Tibial artery (tissue), 4 donors: ENCODE results near the gene MCRIP2.

Experiments used
- DNase-seq, 2 donors: peaks; one replicate each; pipeline ENCODE4 v3.0.0-alpha.2; 2019
- H3K27ac ChIP-seq, 2 donors: fragments of 200-600 bp; sonication (generic) in 1 of 2; 1 replicate in 1 of 2; 2 replicates in 1 of 2; pipeline ENCODE4 v1.5.1; 2018 to 2019; ENCODE audit warnings: mild to moderate bottlenecking in 1 of 2
- H3K27me3 ChIP-seq, 2 donors: fragments of 200-600 bp; sonication (generic) in 1 of 2; one replicate each; pipeline versions ENCODE4 v1.5.1 to v1.6.0; 2016 to 2019
- H3K36me3 ChIP-seq, 3 donors: fragments of 200-600 bp; sonication (generic) in 2 of 3; one replicate each; pipeline ENCODE4 v1.5.1; 2016 to 2019; ENCODE audit warnings: mild to moderate bottlenecking in 2 of 3
- H3K4me1 ChIP-seq, 4 donors: fragments of 200-600 bp; sonication (generic) in 2 of 4; 1 replicate in 3 of 4; 2 replicates in 1 of 4; pipeline ENCODE4 v1.5.1; 2016 to 2019
- H3K4me3 ChIP-seq, 2 donors: fragments of 200-600 bp; sonication (generic) in 1 of 2; 1 replicate in 1 of 2; 2 replicates in 1 of 2; pipeline ENCODE4 v1.5.1; 2018 to 2019; ENCODE audit warnings: mild to moderate bottlenecking in 2 of 2
- H3K9me3 ChIP-seq, 3 donors: fragments of 200-600 bp; sonication (generic) in 1 of 3; one replicate each; pipeline ENCODE4 v1.5.1; 2016 to 2019
- intact Hi-C: fragments of 100-400 bp; cut with DNase I; formaldehyde crosslinking; loops from one replicate; pipeline ENCODE4 v1.15.0; 2023; ENCODE audit warnings: low total_unique reads
- TF ChIP-seq, protein P1 (sequence below), 2 experiments: fragments of 200-600 bp in 1 of 2; fragments of 450-650 bp in 1 of 2; IDR thresholded peaks; one replicate each; pipeline ENCODE4 v1.5.1; 2017 to 2019; ENCODE audit warnings: antibody characterized with exemption in 2 of 2, mild to moderate bottlenecking in 1 of 2, moderate library complexity in 1 of 2

MCRIP2 gene

DNA sequence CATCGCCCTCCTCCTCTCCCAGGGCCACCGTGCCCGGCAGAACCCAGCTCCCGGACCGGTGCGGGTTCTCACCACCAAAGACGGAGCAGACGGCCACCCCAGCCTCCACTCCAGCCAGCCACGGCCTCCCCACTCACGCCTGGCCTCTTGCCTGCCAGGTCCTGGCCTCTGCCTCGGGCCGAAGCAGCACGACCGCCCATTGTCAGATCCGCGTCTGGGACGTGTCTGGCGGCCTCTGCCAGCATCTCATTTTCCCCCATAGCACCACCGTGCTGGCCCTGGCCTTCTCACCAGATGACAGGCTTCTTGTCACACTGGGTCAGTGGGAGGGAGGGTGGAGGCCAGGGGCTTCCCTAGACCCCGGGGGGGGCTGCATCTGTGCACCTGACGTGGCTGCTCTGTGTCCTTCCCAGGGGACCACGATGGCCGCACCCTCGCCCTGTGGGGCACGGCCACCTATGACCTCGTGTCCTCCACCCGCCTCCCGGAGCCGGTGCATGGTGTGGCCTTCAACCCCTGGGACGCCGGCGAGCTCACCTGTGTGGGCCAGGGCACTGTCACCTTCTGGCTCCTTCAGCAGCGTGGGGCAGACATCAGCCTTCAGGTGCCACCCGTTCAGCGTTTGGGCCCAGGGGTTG lies 19.7 kb downstream of the MCRIP2 start:
- Histone ChIP-seq H3K4me3 (peak overlapping the region in 1 of 2 donors; percentile 46), H3K9me3 (no peaks in the 10 kb centered on the region), H3K4me1 (peaks cover 0 to 15% (median 13%) of the 10 kb centered on the region in 4 donors), H3K27ac (peak overlapping the region; percentile 18 to 62), H3K27me3 (no peaks in the 10 kb centered on the region), H3K36me3 (peaks cover 0 to 40% (median 5%) of the 10 kb centered on the region in 3 donors)
- TF ChIP-seq, protein P1, sequence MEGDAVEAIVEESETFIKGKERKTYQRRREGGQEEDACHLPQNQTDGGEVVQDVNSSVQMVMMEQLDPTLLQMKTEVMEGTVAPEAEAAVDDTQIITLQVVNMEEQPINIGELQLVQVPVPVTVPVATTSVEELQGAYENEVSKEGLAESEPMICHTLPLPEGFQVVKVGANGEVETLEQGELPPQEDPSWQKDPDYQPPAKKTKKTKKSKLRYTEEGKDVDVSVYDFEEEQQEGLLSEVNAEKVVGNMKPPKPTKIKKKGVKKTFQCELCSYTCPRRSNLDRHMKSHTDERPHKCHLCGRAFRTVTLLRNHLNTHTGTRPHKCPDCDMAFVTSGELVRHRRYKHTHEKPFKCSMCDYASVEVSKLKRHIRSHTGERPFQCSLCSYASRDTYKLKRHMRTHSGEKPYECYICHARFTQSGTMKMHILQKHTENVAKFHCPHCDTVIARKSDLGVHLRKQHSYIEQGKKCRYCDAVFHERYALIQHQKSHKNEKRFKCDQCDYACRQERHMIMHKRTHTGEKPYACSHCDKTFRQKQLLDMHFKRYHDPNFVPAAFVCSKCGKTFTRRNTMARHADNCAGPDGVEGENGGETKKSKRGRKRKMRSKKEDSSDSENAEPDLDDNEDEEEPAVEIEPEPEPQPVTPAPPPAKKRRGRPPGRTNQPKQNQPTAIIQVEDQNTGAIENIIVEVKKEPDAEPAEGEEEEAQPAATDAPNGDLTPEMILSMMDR (IDR thresholded peaks at IDR 0.05): peak in 1 of 2 experiments; percentile 8
- no peak for DNase-seq
- intact Hi-C loops: no loop called here

DNA sequence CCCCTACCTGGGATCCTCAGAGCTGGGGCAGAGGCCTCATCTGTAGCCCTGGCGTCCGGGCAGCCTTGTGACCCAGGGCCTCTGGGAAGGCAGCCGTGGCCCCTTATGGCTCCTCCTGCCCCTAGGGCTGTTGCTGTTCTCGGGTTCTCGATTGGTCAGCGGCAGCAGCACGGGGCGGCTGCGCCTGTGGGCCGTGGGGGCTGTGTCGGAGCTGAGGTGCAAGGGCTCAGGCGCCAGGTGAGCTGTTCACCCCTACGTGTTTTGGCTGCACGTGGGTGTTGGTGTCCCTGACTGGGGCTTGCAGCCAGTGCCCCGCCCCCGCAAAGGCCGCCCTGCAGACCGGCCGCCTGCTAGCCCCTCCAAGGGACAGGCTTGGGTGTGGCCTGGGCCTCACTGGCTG lies 20.5 kb downstream of the MCRIP2 start:
- Histone ChIP-seq H3K27ac (no peak overlapping the region), H3K9me3 (no peaks in the 10 kb centered on the region), H3K27me3 (no peaks in the 10 kb centered on the region), H3K4me3 (no peak overlapping the region), H3K36me3 (peaks cover 0 to 32% (median 5%) of the 10 kb centered on the region in 3 donors), H3K4me1 (peaks cover 0 to 15% (median 14%) of the 10 kb centered on the region in 4 donors)
- intact Hi-C loops: no loop called here
- no peak for DNase-seq
- TF ChIP-seq, protein P1 (IDR thresholded peaks at IDR 0.05): no peak

DNA sequence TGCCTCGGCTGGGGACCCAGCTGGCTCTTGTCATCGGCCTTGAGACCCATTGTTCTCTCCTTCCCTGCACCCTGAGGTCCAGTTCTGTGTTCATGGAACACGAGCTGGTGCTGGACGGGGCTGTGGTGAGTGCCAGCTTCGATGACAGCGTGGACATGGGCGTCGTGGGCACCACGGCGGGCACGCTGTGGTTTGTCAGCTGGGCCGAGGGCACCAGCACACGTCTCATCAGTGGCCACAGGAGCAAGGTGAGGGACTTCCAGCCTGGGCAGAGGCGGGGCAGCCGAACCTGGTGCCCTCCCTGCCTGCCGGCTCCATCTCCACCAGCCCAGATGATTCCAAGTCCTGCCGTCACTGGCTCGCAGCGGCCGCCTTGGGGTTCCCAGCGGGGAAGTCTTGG lies 21.0 kb downstream of the MCRIP2 start:
- Histone ChIP-seq H3K9me3 (no peaks in the 10 kb centered on the region), H3K36me3 (peaks cover 0 to 27% (median 5%) of the 10 kb centered on the region in 3 donors), H3K4me1 (peaks cover 0 to 20% (median 18%) of the 10 kb centered on the region in 4 donors), H3K4me3 (no peak overlapping the region), H3K27me3 (no peaks in the 10 kb centered on the region), H3K27ac (no peak overlapping the region)
- TF ChIP-seq, protein P1 (IDR thresholded peaks at IDR 0.05): no peak
- no peak for DNase-seq
- intact Hi-C loops: no loop called here

DNA sequence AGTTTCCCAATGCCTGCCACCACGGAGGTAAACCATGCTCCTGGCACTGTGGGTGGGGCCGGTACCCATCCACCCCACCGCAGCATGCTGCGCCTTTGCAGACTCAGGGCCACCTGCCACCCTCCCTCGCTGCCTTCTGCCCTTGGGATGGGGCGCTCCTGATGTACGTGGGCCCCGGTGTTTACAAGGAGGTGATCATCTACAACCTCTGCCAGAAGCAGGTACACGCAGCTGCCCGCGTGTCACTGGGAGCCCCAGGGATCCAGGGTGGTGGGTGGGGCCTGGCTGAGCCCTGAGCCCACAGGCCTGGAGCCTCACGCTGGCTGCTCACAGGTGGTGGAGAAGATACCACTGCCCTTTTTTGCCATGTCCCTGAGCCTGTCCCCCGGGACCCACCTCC lies 24.9 kb downstream of the MCRIP2 start:
- H3K4me3 ChIP-seq: no peak overlapping the region
- intact Hi-C loops: no loop called here
- H3K4me1 ChIP-seq: peaks cover 8 to 22% (median 18%) of the 10 kb centered on the region in 4 donors
- peaks cover 18 to 33% (median 19%) of the 10 kb centered on the region in 3 donors for H3K36me3 ChIP-seq
- no peaks in the 10 kb centered on the region for H3K27me3 ChIP-seq
- no peak overlapping the region for H3K27ac ChIP-seq
- DNase-seq: no peak
- TF ChIP-seq, protein P1 (IDR thresholded peaks at IDR 0.05): no peak
- H3K9me3 ChIP-seq: no peaks in the 10 kb centered on the region

DNA sequence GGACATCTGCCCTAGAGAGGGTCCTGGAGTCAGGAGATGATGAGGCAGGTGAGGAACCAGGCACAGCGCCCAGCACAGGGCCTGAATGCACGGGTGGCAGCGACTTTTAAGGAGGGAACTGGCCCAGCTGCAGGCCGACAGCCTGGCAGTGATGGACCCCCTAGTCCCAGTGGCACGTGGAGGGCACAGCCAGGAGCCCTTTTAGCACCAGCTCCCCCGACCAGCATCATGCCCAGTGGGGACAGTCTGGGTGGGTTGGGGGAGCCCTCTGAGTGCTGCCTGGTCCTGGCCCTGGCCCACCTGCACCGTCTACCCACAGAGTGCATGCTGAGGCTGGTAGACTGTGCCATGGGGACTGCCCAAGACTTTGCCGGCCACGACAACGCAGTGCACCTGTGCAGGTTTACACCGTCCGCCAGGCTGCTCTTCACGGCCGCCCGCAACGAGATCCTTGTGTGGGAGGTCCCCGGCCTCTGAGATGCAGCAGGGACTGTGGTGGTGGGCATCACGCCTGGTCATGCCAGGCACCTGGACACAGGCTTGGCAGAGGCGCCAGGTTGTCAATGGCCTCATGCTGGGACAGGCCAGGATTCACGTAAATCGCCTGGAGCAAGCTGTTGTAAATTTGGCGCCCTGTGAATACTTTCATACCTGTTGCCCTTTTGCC lies 25.6 kb downstream of the MCRIP2 start:
- Histone ChIP-seq H3K27ac (peak overlapping the region; percentile 87), H3K4me3 (peak overlapping the region; percentile 84 to 92), H3K9me3 (no peaks in the 10 kb centered on the region), H3K27me3 (no peaks in the 10 kb centered on the region), H3K36me3 (peaks cover 25 to 37% (median 26%) of the 10 kb centered on the region in 3 donors), H3K4me1 (peaks cover 8 to 22% (median 18%) of the 10 kb centered on the region in 4 donors)
- intact Hi-C loops: no loop called here
- TF ChIP-seq, protein P1 (IDR thresholded peaks at IDR 0.05): no peak
- no peak for DNase-seq
